CD14-positive monocyte (primary cell): ENCODE results near the gene FBXL20. TPM values are rescaled to one million over a fixed set of nuclear protein-coding genes. Genes with fewer than 3 reads are reported as not detected.

Experiments used
- DNase-seq, 3 donors: peaks; one replicate each; pipeline ENCODE4 v3.0.0-alpha.2; 2011 to 2022
- H2AFZ ChIP-seq: 2 replicates; pipeline ENCODE4 v1.6.0; 2012; ENCODE audit warnings: mild to moderate bottlenecking, low read depth, low read length, inconsistent platforms; ENCODE audit not compliant: insufficient read depth, poor library complexity, severe bottlenecking
- H3K27ac ChIP-seq, 2 donors: 1 replicate in 1 of 2; 2 replicates in 1 of 2; pipeline ENCODE4 v1.5.1; 2012 to 2013; ENCODE audit warnings: low read length in 2 of 2, control low read depth in 1 of 2, inconsistent platforms in 1 of 2, low read depth in 1 of 2, mild to moderate bottlenecking in 1 of 2
- H3K27me3 ChIP-seq, 2 donors: one replicate each; pipeline versions ENCODE4 v1.6.0 to v1.6.1; 2011 to 2013; ENCODE audit warnings: low read length in 2 of 2; ENCODE audit not compliant: control insufficient read depth in 2 of 2, insufficient read depth in 2 of 2
- H3K36me3 ChIP-seq, 2 donors: replicated peaks in 1 of 2; 1 replicate in 1 of 2; 2 replicates in 1 of 2; pipeline versions ENCODE4 v1.5.1 to v1.6.1; 2012 to 2013; ENCODE audit warnings: low read length in 2 of 2, control low read depth in 1 of 2, inconsistent platforms in 1 of 2, mild to moderate bottlenecking in 1 of 2; ENCODE audit not compliant: insufficient read depth in 2 of 2, control insufficient read depth in 1 of 2
- H3K4me1 ChIP-seq, 2 donors: 1 replicate in 1 of 2; 2 replicates in 1 of 2; pipeline versions ENCODE4 v1.5.1 to v1.6.1; 2012 to 2013; ENCODE audit warnings: low read length in 2 of 2, control low read depth in 1 of 2, inconsistent platforms in 1 of 2, mild to moderate bottlenecking in 1 of 2, moderate library complexity in 1 of 2; ENCODE audit not compliant: insufficient read depth in 2 of 2, control insufficient read depth in 1 of 2
- H3K4me2 ChIP-seq: replicated peaks from 2 replicates; pipeline ENCODE3; 2012; ENCODE audit warnings: low read length, moderate library complexity, mild to moderate bottlenecking; ENCODE audit not compliant: poor library complexity, severe bottlenecking; ENCODE audit errors: extremely low read depth
- H3K4me3 ChIP-seq, 3 experiments: fragments of 200-600 bp in 1 of 3; sonication (generic) in 1 of 3; replicated peaks in 1 of 3; 1 replicate in 2 of 3; 2 replicates in 1 of 3; pipeline ENCODE4 v1.5.1; 2011 to 2013; ENCODE audit warnings: low read length in 3 of 3, mild to moderate bottlenecking in 3 of 3, control low read depth in 2 of 3, low read depth in 2 of 3, inconsistent platforms in 1 of 3, moderate library complexity in 1 of 3
- H3K79me2 ChIP-seq: 2 replicates; pipeline ENCODE4 v1.6.0; 2012; ENCODE audit warnings: mild to moderate bottlenecking, control low read depth, inconsistent platforms, low read length, moderate library complexity; ENCODE audit not compliant: insufficient read depth
- H3K9ac ChIP-seq: 2 replicates; pipeline ENCODE4 v1.6.0; 2017; ENCODE audit warnings: low read length, mild to moderate bottlenecking; ENCODE audit not compliant: insufficient read depth, poor library complexity, severe bottlenecking
- H3K9me3 ChIP-seq, 2 donors: replicated peaks in 1 of 2; 1 replicate in 1 of 2; 2 replicates in 1 of 2; pipeline versions ENCODE4 v1.5.1 to v1.6.1; 2012 to 2013; ENCODE audit warnings: low read length in 2 of 2, control low read depth in 1 of 2; ENCODE audit not compliant: control insufficient read depth in 1 of 2, insufficient read depth in 1 of 2
- H4K20me1 ChIP-seq: 2 replicates; pipeline ENCODE4 v1.6.0; 2012; ENCODE audit warnings: mild to moderate bottlenecking, low read length, control low read depth, moderate library complexity; ENCODE audit not compliant: insufficient read depth
- H3K27ac Mint-ChIP-seq, 7 donors: one replicate each; pipeline ENCODE4 v1.8.0; 2020; ENCODE audit warnings: mild to moderate bottlenecking in 7 of 7, mixed read lengths in 7 of 7, moderate library complexity in 6 of 7, inconsistent platforms in 2 of 7
- H3K27me3 Mint-ChIP-seq, 3 donors: one replicate each; pipeline ENCODE4 v1.8.0; 2021 to 2022; ENCODE audit warnings: low read depth in 3 of 3, mild to moderate bottlenecking in 3 of 3, mixed read lengths in 3 of 3, moderate library complexity in 3 of 3, inconsistent platforms in 1 of 3
- H3K36me3 Mint-ChIP-seq, 2 donors: one replicate each; pipeline ENCODE4 v1.8.0; 2020; ENCODE audit warnings: mixed read lengths in 2 of 2, inconsistent platforms in 1 of 2, mild to moderate bottlenecking in 1 of 2
- H3K4me1 Mint-ChIP-seq: one replicate; pipeline ENCODE4 v1.8.0; 2020; ENCODE audit warnings: mild to moderate bottlenecking, mixed read lengths
- H3K4me3 Mint-ChIP-seq, 2 donors: one replicate each; pipeline ENCODE4 v1.8.0; 2020; ENCODE audit warnings: mild to moderate bottlenecking in 2 of 2, mixed read lengths in 2 of 2, moderate library complexity in 1 of 2
- H3K9me3 Mint-ChIP-seq, 7 donors: one replicate each; pipeline ENCODE4 v1.8.0; 2020 to 2022; ENCODE audit warnings: mixed read lengths in 7 of 7, mild to moderate bottlenecking in 6 of 7, moderate library complexity in 6 of 7, inconsistent platforms in 2 of 7
- CTCF ChIP-seq: fragments of 200-600 bp; IDR thresholded peaks from one replicate; pipeline ENCODE4 v1.8.0; 2022; ENCODE audit warnings: antibody characterized with exemption, mild to moderate bottlenecking
- WGBS: methylation state at CpG from one replicate; pipeline ENCODE4 v1.1.5; 2013; ENCODE audit warnings: missing lambda C conversion rate; ENCODE audit not compliant: insufficient coverage; 5-methylcytosine and 5-hydroxymethylcytosine counted together
- intact Hi-C, 2 donors: fragments of 100-400 bp; cut with micrococcal nuclease; formaldehyde crosslinking; loops; one replicate each; pipeline versions ENCODE4 v1.15.0 to v1.15.1; 2023
- polyA plus RNA-seq, 3 donors: library from polyadenylated mRNA; depleted of rRNA in 1 of 3; unstranded in 2 of 3; stranded (reverse) in 1 of 3; fragments of 300-500 nt in 2 of 3; fragments of >200 nt in 1 of 3; fragmentation: Illumina TruSeq in 2 of 3; gene quantifications; 1 replicate in 2 of 3; 2 replicates in 1 of 3; pipeline ENCODE4 v1.2.3, GENCODE V29; 2012 to 2021

FBXL20 gene
- polyA plus RNA-seq, 3 donors, result 4.0 to 7.7 (median 4.7) TPM

- Histone ChIP-seq H3K27me3 (no peaks in the 10 kb centered on the region), H3K27ac (no peak overlapping the region), H3K4me1 (no peaks in the 10 kb centered on the region), H2AFZ (no peak overlapping the region), H3K9me3 (no peaks in the 10 kb centered on the region), H4K20me1 (no peaks in the 10 kb centered on the region), H3K9ac (no peak overlapping the region), H3K79me2 (no peaks in the 10 kb centered on the region), H3K36me3 (peaks cover 78 to 97% of the 10 kb centered on the region in 2 donors), H3K4me2 (no peak overlapping the region), H3K4me3 (no peak overlapping the region)
- peaks cover 70 to 97% of the 10 kb centered on the region in 2 donors for H3K36me3 Mint-ChIP-seq
- no peak for DNase-seq
- H3K9me3 Mint-ChIP-seq, result no peaks in the 10 kb centered on the region
- H3K27ac Mint-ChIP-seq, result no peak overlapping the region
- H3K4me1 Mint-ChIP-seq, result no peaks in the 10 kb centered on the region
- intact Hi-C loops, result no loop called here
- WGBS, result 100% methylated on average over 4 of the region's 5 CpGs
- no peak for TF ChIP-seq CTCF
- H3K4me3 Mint-ChIP-seq, result no peak overlapping the region
- no peaks in the 10 kb centered on the region for H3K27me3 Mint-ChIP-seq
Observed at GRCh38 chr17:39264119-39264518, 137.3 kb downstream of the FBXL20 start.

DNA sequence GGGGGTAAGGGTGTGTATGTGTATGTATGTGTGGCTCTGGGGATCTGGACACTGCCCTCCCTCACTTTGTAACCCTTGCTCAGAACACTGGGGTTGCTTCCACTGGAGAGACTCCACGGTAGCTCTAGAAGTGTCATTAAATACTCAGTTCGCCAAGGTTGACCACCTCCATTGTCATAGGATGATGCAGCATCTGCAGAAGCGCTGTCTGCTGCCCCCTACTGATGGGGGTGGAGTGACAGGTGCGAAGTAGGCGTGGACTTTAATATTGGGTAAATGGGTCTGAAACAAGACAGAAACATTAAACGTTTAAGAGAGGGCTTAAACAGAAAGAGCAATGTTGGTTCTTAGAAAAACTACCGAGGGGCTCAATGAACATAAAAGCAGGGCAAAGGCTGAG is 140.1 kb downstream of the FBXL20 start:
- 73% methylated on average over 2 of the region's 7 CpGs for WGBS
- Mint-ChIP-seq H3K4me1 (no peaks in the 10 kb centered on the region), H3K27ac (no peak overlapping the region), H3K27me3 (no peaks in the 10 kb centered on the region), H3K36me3 (peaks cover 72 to 97% of the 10 kb centered on the region in 2 donors), H3K9me3 (no peaks in the 10 kb centered on the region), H3K4me3 (no peak overlapping the region)
- no peaks in the 10 kb centered on the region for H3K79me2 ChIP-seq
- TF ChIP-seq CTCF, result peak; percentile 15
- intact Hi-C loops, result no loop called here
- no peaks in the 10 kb centered on the region for H3K9me3 ChIP-seq
- H3K36me3 ChIP-seq, result peaks cover 74 to 94% of the 10 kb centered on the region in 2 donors
- no peak overlapping the region for H3K4me3 ChIP-seq
- no peak overlapping the region for H3K9ac ChIP-seq
- DNase-seq, result no peak
- no peaks in the 10 kb centered on the region for H3K27me3 ChIP-seq
- no peak overlapping the region for H3K4me2 ChIP-seq
- no peaks in the 10 kb centered on the region for H4K20me1 ChIP-seq
- H2AFZ ChIP-seq, result no peak overlapping the region
- no peaks in the 10 kb centered on the region for H3K4me1 ChIP-seq
- no peak overlapping the region for H3K27ac ChIP-seq
